DMS53 (cell line): ENCODE results near the gene C17orf50.
A peak's percentile ranks its signal among the peaks of the same experiment; 100 is the strongest.

Source experiments
- DNase-seq: peaks from one replicate; lab custom pipeline; 2025; lab: John Stamatoyannopoulos, UW

C17orf50 gene

DNA sequence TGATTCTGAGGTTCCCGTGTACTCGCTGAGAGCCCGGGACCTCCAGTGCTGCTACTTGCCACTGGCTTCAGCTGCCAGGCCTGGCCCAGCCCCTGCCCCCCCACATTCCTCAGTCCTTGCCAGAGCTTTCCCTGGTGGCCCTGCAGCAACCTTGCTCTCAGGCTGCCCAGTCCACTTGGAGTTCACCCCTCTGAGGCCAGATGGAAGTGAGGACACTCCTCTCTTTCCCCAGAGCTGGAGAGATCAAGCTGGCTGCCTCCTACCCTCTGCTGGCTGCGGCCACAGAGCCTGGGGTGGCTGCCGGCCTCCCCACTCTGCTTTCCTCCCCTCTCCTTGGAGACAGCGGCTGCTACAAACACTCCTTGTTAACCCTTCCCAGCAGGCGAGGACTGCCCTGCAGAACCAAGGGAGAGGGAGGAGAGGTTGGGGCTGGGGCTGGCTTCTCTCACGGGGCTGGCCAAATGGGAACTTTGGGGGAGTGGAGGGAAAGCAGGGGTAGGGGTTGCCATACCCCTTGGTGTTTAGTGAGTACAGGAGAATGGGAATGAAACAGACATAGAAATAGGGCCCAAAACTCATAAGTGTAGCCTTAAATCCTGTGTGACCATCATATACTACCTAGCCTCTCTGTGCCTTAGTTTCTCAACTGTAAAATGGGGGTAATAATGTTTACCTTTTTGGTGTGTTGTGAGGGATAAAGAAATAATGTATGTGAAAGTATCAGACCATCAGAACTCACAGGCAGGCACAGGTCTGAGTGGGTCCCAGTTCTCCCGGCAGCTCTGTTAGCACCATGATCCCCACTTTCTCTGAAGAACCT, 7.5 kb upstream of the C17orf50 start, which contains the start of gene GAS2L2:
TSS of gene GAS2L2 (minus strand) at position 295 of the 820 bp plus-strand sequence. CDS start 389 bp downstream, outside the sequence.
- DNase-seq: no peak

DNA sequence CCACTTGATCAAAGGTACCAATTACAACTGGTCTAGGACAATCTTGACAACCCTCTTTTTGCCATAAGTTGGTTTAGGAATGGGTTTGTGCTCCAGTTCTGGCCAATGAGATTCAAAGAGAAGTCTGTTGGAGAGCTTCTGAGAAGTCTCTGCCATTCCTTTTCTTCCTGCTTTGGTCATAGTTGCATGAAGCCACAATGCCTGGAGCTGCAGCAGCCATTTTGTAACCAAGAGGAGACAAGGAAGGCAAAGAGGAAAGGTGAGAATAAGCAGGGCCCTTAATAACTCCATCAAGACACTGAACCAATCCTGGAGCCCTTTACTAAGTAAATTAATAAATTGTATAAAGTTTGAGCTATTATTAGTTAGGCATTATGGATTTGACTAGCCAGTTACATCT, 3.4 kb upstream of the C17orf50 start:
- no peak for DNase-seq

DNA sequence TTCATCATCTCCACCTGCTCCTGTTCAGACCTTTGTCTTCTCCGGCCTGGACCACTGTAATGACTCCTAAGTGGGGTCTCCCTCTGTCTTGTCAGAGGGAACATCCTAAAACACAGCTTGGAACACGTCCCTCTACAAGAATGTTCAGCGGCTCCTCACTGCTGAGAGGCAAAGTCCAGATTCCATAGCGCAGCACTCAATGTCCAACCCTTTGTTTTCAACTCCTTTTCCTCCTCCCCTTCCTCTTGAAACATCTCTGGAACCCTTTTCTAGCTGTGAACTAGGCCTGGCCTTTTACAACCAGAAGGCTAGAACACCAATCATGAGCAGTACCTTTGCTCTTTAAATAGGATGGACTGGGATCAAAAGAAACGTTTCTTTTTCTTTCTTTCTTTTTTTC, 914 bp downstream of the C17orf50 start:
- DNase-seq: no peak

DNA sequence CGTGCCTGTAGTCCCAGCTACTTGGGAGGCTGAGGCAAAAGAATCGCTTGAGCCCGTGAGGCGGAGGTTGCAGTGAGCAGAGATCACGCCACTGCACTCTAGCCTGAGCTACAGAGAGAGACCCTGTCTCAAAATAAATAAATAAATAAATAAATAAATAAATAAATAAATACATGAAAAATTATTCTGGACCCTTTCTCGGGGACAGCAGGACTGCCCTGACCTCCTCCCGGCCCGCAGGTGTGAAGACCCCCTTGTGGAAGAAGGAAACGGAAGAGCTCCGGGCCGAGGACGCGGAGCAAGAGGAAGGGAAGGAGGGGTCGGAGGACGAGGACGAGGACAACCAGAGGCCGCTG, 3.1 kb downstream of the C17orf50 start:
- no peak for DNase-seq

DNA sequence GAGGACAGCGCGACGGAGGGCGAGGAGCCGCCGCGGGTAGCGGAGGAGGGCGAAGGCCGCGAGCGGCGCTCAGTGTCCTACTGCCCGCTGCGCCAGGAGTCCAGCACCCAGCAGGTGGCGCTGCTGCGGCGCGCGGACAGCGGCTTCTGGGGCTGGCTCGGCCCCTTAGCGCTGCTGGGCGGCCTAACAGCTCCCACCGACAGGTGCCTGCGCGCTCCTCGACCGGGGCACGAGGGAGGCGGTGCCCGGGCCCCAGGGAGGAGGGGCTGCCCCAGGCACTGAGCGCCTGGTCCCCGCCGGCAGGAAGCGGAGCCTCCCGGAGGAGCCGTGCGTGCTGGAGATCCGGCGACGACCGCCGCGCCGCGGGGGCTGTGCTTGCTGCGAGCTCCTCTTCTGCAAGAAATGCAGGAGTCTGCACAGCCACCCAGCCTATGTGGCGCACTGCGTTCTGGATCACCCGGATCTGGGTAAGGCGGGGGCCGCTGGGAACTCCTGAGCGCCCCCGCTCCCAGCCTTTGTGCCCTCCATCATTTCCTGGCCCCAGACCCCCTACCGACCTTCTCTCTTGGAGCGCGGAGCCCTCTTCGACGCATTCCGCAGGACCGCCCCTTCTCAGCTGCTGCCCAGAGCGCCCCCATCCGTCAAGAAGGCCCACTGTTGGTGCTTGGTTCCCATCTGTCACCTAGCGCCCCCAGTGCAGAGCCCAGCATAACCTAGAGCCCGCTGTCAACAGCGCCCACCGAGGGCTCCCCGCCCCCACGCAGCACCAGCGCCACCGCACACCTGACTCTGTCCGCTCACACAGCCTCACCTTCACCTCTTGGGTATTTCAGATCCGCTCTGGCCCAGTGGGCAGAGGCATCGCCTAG, 3.7 kb downstream of the C17orf50 start:
- peak; percentile 95 for DNase-seq

DNA sequence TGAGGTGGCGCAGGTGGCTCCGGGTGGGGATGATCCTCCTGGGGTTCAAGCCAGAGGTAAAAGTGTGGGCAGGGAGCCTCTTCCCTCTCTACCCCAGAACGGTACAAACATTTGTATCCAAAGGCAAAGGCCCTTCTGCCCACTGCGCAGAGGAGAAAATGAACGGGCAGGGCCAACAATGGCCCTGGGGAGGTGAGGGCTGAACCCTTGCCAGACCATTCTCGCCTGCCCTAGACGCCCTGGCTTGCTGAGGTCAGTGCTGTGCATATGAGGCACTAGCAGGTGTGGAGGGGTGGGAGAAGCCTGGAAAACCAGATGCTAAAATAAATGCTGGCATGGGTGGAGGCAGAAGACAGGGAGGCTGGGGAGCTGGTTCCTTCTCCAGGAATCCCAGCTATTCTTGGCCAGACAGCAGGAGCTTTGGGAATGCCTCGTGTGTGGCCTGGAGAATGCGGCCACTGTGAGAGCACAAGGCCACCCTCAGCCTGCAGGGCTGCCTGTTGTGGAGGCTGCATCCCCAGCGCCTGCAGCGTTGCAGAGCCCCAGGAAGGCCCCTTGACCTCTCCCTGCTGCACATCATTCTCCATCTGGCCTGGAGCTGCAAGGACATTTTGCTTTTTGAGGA, 4.5 kb downstream of the C17orf50 start:
- no peak for DNase-seq

DNA sequence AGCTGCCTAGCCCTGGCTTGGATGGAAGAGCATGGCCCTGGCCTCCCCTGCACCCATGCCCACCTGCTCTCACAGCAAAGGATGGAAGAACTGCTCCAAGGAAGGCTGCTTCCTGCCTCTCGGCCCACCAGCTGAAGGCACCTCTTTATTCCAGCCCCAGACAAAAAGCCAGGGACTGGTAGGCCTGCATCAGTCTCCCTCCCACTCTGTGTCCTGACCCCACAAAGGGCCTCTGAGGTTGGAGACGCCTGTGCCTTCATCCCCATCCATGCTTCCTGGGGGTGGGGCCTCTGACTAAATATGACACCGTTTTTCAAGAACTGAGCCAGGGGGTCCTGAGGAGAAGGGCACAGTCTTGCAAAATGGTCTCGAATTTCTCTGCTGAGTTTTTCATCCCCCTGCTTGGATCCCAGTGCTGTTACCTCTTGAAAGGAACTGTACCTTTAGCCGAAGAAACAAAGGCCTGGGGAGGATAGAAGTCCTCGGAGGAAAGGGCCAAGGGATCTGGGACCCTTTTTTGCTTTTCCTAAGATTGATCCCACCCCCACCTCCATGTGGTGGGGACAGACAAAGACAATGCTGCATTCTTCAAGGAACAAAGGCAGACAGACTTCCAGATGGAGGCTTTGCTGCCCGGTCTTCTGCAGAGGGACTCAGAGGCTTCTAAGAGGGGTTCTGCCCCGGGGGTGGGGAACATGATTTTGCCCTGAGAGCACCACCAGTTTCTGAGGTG, 5.2 kb downstream of the C17orf50 start:
- DNase-seq: no peak

DNA sequence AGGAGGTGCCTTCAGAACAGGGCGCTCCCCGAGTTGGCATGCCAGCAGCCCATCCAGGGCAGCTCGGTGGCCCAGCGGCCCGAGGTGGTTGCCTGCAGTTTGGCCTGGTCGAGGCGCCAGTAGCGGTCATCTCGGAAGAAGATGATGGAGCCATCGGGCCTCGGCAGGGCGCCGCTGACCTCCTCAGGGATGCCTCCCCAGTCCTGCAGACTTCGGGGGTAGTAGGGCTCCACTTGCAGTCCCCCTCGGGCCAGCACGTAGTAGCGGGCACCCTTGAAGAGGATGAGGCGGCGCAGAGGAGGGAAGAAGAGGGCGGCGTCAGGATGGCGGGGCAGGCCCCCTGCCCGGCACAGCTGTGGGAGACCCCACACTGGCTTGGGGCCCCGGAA, 5.8 kb downstream of the C17orf50 start:
- no peak for DNase-seq

DNA sequence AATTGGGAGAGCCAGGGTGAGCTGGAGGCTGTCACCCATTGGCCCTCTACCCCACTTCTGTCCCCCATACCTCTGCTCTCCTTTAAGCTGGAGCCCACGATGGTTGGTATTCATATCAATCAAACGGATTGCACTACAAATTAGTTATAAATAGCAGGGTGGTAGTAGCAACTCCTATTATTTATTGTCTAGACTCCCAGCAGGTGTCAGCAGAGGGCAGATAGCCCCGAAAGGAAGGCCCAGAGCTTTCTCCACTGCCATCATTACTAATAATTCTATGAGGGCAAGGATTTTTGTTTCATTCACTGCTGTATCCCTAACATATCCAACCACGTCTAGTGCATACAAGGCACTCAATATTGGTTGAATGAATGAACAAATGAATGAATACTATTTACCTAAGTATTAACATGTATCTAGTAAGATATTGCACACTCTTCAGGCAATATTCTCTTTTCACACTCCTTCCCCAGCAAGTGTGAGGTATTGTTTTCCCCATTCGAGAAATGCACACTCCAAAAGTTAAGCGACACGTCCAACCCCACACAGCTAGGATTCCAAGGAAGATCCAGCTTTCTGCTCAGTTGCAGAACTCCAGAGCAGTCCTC, 6.3 kb downstream of the C17orf50 start:
- peak; percentile 58 for DNase-seq

DNA sequence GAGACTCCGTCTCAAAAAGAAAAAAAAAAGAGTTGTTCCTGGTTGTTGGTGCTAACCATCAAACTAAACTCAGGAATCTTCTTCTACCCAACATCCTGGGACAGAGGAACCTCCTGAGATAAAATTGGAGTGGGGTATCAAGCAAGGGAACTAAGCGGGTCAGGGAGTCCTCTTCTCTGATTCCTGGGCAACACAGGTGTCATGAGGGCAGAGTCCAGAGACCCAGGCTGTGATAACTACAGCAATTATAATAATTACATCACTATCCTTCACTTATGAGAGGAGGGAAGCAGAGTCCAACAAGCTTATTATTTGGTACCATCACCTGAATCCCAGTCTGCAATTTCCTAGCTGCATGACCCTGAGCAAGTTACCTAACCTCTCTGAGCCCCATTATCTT, 8.1 kb downstream of the C17orf50 start:
- no peak for DNase-seq

DNA sequence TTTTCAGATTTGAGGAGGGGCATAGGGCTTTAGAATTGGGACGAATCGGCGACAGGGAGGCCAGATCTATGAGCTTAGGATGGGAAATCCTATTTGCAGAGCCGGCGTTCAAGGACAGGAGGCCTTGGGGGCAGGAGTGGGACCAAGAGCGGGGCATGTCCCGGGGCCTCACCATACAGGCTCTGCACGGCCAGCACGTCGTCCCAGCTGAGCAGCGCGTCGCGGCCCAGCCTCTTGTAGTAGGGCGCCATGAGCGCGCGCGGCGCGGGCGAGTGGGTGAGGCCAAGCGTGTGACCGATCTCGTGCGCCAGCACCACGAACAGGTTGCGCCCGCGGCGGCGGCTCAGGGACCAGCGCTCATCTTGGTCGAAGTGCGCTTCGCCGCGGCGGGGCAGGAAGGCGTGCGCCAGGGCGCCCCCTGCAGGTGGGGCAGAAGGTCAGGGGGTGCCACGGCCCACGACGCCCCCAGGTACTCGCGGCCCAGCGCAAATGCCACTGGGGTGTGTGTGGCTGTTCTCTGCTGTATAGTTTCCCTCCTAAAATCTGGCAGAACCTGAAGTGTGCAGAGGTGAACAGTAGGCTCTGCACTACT, 9.3 kb downstream of the C17orf50 start:
- no peak for DNase-seq

DNA sequence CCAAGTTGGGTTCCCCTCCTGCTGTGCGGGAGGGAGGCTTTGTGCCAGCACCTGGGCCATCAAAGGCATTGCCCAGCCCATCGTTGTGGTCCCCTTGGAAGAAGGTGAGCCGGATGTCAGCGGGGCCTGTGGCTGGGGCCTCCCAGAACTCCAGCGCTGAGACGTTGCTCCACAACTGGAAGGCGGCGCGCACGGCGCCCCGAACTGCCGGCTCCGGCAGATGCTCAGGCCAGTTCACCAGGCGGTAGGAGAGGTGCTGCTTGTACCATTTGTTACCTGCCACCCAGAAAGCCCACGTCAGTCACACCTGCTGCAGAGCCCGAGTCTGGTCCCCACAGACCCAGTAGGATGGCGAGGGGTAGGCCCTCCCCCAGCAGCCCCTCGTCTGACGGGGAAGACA, 12.4 kb downstream of the C17orf50 start:
- no peak for DNase-seq

DNA sequence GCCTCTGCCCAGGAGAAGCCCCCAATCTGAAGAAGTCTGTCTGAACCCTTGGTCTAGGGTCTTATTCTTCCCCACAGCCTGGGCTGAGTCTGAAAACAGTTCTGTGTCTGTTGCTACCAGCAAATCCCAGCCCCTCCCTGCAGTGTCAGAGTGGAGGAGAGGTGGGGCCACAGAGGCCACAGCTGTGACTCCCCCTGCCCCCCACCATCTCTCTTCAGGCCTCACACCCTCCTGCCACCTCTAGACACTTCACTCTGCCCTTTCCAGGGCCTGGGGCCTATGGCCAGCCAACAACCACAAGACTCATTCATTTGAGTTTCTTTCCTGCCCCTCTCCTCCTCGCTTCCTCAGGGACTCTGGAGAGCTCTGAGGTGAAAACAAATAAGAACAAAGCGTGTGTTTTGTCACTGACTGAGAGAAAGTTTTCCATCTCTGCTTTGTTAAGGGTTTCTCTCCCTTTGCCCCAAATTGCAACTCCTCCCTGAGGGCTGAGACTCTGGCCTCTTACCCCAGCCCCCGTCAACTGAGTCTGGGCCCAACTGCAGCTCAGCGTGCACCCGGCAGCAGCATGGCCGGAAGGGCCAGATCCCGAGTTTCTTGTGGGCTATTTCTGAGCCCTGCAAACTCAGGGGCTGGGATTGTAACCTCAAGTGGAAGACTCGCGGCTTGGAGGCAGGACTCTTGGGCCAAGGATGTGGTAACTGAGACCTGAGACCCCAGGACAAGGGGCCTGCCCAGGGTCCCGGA, 13.2 kb downstream of the C17orf50 start:
- DNase-seq: no peak

DNA sequence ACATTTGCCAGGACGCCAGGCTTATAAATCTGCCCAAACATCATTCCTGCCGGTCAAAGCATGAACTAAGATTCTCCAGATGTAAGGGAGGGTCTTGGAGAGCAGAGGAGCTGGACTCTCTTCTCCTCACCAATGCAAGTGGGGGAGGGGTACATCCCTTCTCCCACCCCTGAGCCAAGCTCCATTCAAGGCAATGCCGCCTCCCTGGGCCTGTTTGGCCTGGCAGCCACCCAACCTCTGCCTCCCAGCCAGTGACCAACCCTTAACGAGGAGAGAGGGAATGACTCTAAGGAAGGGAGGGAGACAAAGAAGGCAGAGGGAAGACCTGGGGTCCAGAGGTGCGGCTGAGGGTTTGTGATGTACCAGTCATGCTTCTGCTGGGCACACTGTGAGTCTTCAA, 13.8 kb downstream of the C17orf50 start:
- DNase-seq: no peak

DNA sequence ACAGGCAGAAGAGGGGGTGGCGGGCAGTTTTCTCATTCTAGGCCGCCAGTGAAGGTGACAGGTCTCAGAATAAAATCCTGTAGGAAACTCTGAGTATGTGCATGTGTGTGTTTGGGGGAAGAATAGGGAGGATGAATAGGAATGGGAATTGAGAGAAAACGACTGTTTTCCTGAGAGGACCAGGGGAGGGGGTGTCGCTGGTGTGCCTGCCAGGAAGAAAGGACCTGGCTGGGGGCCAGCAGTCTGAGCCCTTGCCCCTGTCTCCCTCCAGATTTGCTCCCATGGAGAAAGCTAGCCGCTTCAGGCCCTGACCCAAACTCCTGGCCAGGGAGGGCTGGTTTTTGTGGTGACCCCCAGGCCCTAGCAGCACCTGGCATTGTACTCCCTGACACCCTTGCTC, 14.4 kb downstream of the C17orf50 start:
- no peak for DNase-seq

DNA sequence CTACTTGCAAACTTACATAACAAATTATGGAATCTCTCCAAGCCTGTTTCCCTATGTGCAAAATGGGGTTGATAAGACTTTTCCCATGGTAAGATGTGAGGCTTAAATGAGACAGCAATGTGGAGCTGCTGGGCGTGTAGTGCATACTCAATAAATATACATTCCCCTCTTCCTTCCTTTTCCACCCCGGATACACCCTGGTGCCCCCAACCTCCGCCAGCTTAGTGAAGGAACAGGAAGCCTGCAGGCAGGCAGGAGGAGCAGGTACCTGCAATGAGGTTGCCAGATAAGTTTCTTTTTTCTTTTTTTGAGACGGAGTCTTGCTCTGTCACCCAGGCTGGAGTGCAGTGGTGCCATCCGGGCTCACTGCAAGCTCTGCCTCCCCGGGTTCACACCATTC, 14.9 kb downstream of the C17orf50 start:
- no peak for DNase-seq

DNA sequence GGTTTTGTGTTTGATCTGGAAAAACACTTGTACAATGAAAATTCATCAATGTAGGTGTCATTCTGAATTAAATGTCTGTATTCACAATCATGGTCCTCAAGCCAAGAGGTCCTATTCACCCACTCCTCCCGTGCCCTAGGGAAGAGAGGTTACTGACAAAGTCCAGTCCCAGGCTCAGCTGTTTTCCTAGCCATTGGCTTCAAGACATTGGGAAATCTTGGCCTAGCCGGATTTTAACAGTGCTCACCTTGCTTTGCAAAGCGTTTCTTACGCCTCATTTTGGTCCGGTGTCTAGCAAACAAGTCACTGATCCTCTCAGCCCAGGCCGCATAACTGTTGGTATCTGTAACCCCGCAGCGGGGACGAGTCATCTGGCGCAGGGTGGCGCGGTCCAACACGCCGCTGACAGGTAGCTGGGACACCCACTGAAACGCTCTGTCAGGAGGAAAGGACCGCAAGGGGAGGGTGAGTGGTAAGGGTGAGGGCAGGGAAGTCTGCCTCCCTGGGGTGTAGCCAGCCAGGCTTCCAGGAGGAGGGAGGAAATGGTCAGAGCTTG, 18.0 kb downstream of the C17orf50 start:
- DNase-seq: no peak

DNA sequence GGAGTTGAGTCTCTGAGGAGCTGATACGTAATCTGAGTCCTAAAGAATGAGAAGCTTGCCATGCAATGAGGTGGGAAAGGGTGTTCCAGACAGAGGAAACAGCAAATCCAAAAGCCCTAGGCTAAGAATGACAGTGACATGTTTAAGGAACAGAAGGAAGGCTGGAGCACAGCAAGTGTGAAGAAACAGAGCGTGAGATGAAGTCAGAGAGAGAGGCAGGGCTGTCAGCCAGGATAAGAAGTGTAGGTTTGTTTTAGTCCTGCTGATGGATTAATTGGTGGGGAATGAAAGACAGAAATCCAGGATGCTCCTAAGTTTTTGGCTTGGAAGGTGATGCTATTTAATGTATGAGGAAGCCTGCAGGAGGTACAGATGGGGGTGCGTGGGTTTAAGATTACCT, 20.3 kb downstream of the C17orf50 start:
- DNase-seq: no peak

DNA sequence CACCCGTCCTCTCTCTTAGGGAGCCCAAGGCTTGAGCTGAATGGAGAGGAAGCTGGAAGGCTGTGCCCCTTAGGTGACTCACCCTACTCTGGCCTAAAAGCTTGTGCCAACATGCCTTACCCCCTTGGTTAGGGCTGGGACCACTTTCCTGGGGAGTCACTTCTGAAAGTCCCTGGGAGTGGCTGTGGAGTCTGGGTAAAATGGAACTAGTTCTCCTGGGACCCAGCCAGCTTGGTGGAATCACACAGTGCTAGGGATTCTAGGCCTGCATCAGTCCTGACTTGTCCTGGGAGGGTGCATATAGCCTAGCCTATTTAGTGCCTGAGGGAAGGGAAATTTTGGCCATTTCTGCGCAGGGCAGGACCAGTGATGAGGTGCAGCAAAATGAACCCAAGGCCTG, 24.2 kb downstream of the C17orf50 start:
- DNase-seq: no peak

DNA sequence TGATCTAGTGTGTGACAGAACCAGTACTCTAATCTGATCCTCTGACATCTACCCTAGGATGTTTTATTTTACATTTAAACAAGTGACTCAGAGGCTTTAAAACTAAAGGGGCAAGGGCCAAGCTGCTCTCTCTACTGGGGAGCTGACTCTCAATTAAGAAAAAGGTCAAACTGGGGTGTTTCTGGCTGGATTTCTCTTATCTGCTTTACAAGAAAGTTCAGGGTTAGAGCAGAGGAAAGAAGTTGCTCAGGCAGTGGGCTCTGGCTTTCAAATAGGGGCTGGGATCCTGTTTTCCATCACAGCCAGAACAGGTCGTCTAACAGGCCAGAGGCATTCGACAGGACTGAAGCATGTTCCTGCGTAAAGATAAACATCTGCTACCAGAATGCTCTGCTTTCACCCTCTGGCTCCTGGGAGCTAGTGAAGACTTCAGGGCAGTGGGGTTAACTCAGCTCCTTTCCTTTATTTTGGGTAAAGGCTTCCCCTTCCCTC, 26.3 kb downstream of the C17orf50 start:
- no peak for DNase-seq
